C4-2B (cell line): ENCODE measurements around the gene NOS1.

Experiments used
- H3K27ac ChIP-seq: fragments of 450-650 bp; 2 replicates; pipeline ENCODE4 v1.5.1; 2017
- ZFX ChIP-seq: fragments of 450-650 bp; IDR thresholded peaks from 2 replicates; pipeline ENCODE4 v1.6.1; 2017
- TF ChIP-seq, protein P1 (sequence below): fragments of 450-650 bp; conservative IDR thresholded peaks from 2 replicates; pipeline ENCODE4 v1.5.1; 2017; ENCODE audit warnings: mild to moderate bottlenecking

Gene NOS1

DNA sequence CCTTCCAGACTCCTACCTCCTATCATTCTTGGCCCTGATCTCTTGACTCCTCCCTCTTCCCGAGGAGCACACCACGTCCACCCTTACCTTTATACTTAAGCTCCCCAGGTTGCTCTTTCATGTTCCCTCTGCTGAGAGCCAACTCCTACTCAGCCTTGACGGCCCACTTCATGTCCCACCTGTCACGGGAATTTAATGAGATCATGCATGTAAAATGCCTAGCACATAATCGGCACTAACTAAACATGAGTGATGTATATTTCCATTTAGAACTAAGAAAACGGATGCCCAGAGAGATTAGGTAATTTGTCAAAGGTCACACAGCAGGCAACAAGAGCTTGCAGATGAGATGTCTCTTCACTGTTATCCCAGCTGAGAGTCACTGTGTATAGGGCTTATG, 45.1 kb downstream of the NOS1 start:
- no peak overlapping the region for H3K27ac ChIP-seq
- no peak for TF ChIP-seq ZFX
- TF ChIP-seq, protein P1, sequence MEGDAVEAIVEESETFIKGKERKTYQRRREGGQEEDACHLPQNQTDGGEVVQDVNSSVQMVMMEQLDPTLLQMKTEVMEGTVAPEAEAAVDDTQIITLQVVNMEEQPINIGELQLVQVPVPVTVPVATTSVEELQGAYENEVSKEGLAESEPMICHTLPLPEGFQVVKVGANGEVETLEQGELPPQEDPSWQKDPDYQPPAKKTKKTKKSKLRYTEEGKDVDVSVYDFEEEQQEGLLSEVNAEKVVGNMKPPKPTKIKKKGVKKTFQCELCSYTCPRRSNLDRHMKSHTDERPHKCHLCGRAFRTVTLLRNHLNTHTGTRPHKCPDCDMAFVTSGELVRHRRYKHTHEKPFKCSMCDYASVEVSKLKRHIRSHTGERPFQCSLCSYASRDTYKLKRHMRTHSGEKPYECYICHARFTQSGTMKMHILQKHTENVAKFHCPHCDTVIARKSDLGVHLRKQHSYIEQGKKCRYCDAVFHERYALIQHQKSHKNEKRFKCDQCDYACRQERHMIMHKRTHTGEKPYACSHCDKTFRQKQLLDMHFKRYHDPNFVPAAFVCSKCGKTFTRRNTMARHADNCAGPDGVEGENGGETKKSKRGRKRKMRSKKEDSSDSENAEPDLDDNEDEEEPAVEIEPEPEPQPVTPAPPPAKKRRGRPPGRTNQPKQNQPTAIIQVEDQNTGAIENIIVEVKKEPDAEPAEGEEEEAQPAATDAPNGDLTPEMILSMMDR = no peak

GRCh38 chr12:117313926-117314325, 47.5 kb downstream of the NOS1 start:
- TF ChIP-seq, protein P1 = no peak
- TF ChIP-seq ZFX = no peak
- H3K27ac ChIP-seq = no peak overlapping the region

- TF ChIP-seq, protein P1 = no peak
- TF ChIP-seq ZFX = no peak
- H3K27ac ChIP-seq = no peak overlapping the region
These were observed 48.7 kb downstream of the NOS1 start for GRCh38 chr12:117312770-117313169.

DNA sequence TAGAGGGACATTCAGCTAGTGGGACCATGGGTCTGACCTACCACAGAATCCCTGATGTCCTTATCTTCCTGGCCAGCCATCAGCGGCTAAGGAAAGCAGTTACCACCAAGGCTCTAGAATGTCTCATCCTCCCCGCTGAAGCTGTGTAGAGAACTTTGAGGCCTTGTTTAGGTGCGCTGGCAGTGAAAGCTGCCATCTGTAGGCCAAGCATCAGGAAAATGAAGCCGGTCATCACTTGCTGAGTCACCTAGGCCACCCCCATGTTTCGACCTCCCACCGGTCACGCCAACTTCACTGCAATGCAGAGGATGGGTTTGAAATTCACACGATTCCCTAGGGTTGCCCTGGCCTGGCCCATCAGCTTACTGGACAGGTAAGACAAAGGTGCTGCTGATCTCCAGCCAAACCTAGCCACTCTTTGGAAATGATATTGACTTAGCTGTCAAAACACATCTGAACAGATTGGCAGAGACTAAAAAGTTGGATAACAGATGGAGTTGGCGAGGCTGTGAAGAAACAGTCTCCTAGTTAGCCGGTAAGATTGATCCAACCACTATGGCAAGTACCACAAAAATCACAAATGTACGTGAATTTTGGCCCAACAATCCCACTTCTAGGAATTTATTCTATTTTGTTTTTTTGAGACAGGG, 52.0 kb downstream of the NOS1 start:
- H3K27ac ChIP-seq = no peak overlapping the region
- TF ChIP-seq ZFX = no peak
- TF ChIP-seq, protein P1 = no peak

DNA sequence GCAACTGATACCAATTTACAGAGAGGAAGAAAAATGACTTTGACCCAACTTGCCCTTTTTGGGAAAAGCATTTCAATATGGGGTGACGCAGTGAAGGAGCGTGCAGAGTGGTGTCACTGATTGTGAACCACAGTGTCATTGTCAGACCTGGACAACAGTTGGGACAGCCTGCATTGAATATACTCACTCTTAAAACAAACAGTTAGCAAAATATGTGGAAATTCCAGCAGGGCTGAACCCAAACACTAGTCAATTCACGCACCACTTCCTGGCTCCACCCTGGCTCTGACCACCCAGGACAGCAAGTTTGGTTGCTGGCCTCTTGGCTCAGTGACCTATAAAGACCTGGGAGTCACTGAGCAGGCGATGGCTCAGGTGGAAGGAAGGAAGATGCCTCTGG, 61.3 kb downstream of the NOS1 start:
- H3K27ac ChIP-seq = no peak overlapping the region
- TF ChIP-seq, protein P1 = no peak
- TF ChIP-seq ZFX = no peak

DNA sequence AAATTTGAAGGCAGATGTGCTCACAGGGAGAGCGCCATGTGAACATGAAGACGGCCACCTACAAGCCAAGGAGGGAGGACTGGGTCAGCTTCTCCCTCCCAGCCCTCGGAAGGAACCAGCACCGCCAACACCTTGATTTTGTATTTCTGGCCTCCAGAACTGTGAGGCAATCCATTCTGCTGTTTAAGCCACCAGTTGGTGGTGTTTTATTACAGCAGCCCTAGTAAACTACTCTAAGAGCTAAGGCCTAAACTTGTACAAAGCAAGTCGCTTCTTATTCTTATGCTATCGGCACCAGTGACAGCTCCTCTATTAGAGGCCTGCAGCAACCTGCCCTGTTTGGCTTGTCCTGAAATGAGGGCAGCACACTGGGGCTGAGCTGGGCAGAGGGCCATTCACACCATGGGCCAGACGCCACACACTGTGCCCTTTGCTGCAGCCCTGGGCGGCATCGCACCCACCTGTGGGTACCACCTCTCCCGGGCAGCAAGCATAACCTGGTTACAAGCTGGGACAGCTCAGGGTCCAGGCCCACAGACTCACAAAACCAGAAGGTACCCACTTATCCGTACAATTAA, 62.7 kb downstream of the NOS1 start:
- H3K27ac ChIP-seq = no peak overlapping the region
- TF ChIP-seq ZFX = no peak
- TF ChIP-seq, protein P1 = no peak

DNA sequence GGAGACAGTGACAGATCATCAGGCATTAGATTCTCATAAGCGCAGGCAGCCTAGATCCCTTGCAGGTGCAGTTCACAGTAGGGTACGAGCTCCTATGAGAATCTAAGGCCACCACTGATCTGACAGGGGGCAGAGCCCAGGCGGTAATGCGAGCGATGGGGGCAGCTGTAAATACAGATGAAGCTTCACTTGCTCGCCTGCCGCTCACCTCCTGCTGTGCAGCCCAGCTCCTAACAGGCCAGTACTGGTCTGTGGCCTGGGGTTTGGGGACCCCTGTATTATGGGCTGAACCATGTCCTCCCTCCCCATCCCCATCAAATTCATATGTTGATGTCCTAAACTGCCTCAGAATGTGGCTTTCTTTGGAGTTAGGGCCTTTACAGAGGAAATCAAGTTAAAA, 63.2 kb downstream of the NOS1 start:
- no peak overlapping the region for H3K27ac ChIP-seq
- TF ChIP-seq ZFX = no peak
- TF ChIP-seq, protein P1 = no peak
